Duodenal mucosa (tissue), 2 donors: ENCODE data around the gene GJD2.

Source experiments
- H3K27ac ChIP-seq: one replicate; pipeline ENCODE4 v1.7.0; 2013; ENCODE audit warnings: low read depth, low read length
- H3K27me3 ChIP-seq, 2 donors: one replicate each; pipeline ENCODE4 v1.7.0; 2013; ENCODE audit warnings: low read length in 2 of 2, control low read depth in 1 of 2; ENCODE audit not compliant: insufficient read depth in 2 of 2, control insufficient read depth in 1 of 2
- H3K36me3 ChIP-seq, 2 donors: one replicate each; pipeline ENCODE4 v1.7.0; 2013; ENCODE audit warnings: low read length in 2 of 2, control low read depth in 1 of 2; ENCODE audit not compliant: insufficient read depth in 2 of 2, control insufficient read depth in 1 of 2
- H3K4me1 ChIP-seq, 2 donors: one replicate each; pipeline ENCODE4 v1.7.0; 2013; ENCODE audit warnings: low read length in 2 of 2, control low read depth in 1 of 2; ENCODE audit not compliant: insufficient read depth in 2 of 2, control insufficient read depth in 1 of 2
- H3K4me3 ChIP-seq, 2 donors: one replicate each; pipeline ENCODE4 v1.7.0; 2013; ENCODE audit warnings: low read length in 2 of 2, low read depth in 1 of 2
- H3K9ac ChIP-seq, 2 donors: one replicate each; pipeline ENCODE4 v1.7.0; 2013; ENCODE audit warnings: low read length in 2 of 2, low read depth in 1 of 2
- H3K9me3 ChIP-seq, 2 donors: one replicate each; pipeline ENCODE4 v1.7.0; 2013; ENCODE audit warnings: low read length in 2 of 2, control low read depth in 1 of 2; ENCODE audit not compliant: control insufficient read depth in 1 of 2

The GJD2 gene

DNA sequence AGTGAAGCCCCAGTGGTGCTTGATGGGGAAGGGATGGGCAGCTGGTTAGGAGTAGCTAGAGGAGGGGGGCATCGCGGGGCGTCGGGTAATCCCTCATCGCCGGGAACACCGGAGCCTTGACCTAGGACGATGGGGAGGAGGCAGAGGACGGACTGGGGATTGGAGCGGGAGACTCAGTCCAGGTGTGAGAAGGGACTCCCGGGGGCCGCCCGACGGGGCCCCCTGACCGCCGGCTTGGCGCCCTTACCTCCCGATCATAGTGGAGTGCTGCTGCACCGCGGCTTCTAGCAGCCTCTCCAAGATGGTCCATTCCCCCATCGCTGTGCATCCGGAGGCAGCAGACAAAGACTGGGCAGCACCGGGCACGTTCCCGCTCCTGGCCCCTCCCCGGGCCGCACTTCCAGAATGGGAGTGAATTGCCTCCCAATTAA, 612 bp downstream of the GJD2 start:
- Histone ChIP-seq H3K9ac (no peak overlapping the region), H3K27me3 (peaks cover 23 to 28% of the 10 kb centered on the region in 2 donors), H3K4me3 (no peak overlapping the region), H3K27ac (no peak overlapping the region), H3K4me1 (no peaks in the 10 kb centered on the region), H3K36me3 (no peaks in the 10 kb centered on the region), H3K9me3 (no peaks in the 10 kb centered on the region)

DNA sequence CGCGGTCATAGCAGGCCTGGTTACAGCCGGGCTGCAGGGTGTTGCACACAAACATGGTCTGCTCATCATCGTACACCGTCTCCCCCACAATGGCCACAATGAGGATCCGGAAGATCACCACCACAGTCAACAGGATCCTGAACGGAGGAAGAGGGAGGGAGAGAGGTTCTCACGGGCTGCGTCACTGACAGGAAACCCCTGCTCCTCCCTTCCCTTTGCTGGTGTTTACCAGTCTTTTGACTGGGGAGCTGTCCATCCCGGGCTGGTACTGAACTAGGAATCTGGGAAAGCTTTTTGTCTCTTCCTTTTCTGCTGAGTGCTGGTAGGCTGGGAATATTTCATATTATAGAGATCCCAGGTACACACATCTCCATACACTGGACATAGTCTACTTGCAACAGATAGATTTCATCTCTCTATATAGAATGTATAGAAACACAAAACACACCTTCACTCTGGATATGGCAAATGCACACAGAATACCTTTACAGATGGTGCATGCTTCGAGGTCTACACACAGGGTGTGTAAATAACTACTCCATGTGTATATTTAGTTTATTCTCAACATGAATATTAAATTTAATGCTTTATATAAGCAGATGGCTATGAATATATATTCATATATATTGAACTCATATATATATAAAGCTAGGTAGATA, 1.4 kb downstream of the GJD2 start:
- Histone ChIP-seq H3K36me3 (no peaks in the 10 kb centered on the region), H3K9ac (no peak overlapping the region), H3K9me3 (no peaks in the 10 kb centered on the region), H3K4me1 (no peaks in the 10 kb centered on the region), H3K4me3 (no peak overlapping the region), H3K27me3 (peaks cover 23 to 28% of the 10 kb centered on the region in 2 donors), H3K27ac (no peak overlapping the region)

DNA sequence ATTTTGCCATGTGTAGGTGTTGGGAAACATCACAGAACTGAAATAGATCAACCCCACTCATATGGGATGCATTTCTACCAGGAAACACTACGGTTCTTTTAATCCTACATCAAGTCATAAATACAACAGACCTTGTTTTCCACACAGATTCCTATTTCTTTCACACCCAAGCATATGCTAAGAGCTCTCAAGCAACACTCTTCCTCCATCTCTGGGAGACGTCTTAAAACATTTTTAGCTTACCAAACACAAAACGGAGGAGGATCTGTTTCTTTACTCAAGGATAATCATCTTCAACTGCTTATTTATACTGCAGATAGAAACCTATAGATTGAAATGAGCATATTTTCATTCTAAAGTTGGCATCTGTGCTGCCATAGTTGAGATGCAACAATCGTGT, 5.1 kb downstream of the GJD2 start:
- no peaks in the 10 kb centered on the region for H3K36me3 ChIP-seq

DNA sequence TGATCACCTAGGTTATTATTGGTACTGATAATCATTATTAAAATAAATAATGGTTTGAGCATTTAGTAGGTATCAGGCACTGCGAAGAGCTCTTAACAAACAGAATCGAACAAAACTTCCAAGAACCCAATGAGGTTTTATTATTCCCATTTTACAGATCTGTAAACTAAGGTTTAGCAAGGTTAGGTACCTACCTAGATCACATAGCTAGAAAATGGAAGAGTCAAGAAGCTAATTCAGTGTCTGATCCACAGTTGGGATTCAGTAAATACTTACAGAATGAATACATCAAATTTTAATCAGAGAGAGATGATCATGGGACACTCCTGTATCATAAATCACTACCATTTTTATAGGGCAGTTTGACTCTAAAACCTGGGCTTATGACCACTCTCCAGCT, 15.5 kb downstream of the GJD2 start:
- Histone ChIP-seq H3K9ac (no peak overlapping the region), H3K36me3 (no peaks in the 10 kb centered on the region), H3K27me3 (no peaks in the 10 kb centered on the region), H3K9me3 (no peaks in the 10 kb centered on the region), H3K4me3 (no peak overlapping the region), H3K4me1 (no peaks in the 10 kb centered on the region), H3K27ac (no peak overlapping the region)

More for the DNA sequence above, 5.1 kb downstream of the GJD2 start:
- H3K9ac ChIP-seq = no peak overlapping the region
- H3K4me1 ChIP-seq = no peaks in the 10 kb centered on the region
- H3K27ac ChIP-seq = no peak overlapping the region
- peaks cover 8 to 15% of the 10 kb centered on the region in 2 donors for H3K27me3 ChIP-seq
- H3K9me3 ChIP-seq = no peaks in the 10 kb centered on the region
- H3K4me3 ChIP-seq = no peak overlapping the region

DNA sequence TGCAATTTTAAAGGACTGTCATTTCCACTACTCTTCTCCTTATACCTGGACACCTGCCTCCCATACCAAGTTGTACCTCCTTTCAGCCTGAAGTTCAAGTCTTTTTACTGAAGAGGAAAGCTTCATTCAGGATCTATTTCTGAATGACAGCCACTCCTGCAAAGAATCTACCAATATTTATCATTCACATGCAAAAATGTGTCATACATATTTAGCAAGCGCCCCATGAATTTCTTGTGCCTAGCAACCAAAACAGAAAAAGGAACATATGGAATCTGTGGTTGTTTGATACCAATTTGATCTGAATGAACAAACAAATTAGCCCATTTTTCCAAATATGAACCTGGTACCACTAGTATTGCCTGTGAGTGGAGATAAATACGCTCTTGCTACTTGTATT, 16.8 kb downstream of the GJD2 start:
- no peaks in the 10 kb centered on the region for H3K36me3 ChIP-seq
- no peak overlapping the region for H3K4me3 ChIP-seq
- no peaks in the 10 kb centered on the region for H3K27me3 ChIP-seq
- no peak overlapping the region for H3K9ac ChIP-seq
- H3K4me1 ChIP-seq = no peaks in the 10 kb centered on the region
- H3K27ac ChIP-seq = no peak overlapping the region
- H3K9me3 ChIP-seq = no peaks in the 10 kb centered on the region

DNA sequence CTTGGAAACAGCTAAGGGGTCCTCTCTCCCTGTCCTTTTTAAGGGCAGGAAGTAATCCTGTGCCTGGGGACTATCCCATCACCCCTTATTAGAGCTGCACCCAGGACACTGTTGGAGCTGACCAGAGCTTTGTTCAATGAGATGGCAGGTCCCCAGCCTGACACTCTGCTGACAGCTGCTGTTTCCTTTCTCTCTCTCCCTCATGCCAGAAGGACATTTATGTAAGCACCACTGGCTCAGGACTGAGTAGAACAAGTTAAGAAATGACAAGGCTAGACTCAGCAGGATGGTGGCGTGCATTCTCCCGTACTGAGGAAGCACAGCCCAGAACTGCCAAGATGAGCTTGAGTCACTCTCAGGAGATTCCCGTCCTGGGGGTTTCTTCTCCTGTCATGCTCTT, 17.3 kb downstream of the GJD2 start:
- Histone ChIP-seq H3K4me3 (no peak overlapping the region), H3K9ac (no peak overlapping the region), H3K27ac (no peak overlapping the region), H3K9me3 (no peaks in the 10 kb centered on the region), H3K36me3 (no peaks in the 10 kb centered on the region), H3K27me3 (no peaks in the 10 kb centered on the region), H3K4me1 (no peaks in the 10 kb centered on the region)

DNA sequence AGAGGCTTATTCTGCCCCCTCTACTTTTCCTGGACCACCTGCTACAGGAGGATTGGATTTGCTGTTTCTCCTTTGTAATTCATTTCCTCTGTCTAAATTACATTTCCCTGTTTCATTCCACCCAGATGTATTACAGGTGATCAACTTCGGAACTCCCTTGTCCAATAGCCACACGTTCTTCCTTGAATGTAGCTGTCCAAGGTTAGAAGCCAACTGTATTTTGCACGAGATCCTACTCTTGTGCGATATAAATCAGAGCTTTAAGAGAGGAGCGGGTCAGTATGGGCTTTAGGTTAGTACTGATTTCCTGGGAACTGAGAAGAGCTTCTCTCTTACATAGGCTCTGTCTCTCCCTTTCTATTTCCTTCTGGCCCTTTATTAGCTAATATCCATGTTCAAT, 20.5 kb downstream of the GJD2 start:
- Histone ChIP-seq H3K9ac (no peak overlapping the region), H3K9me3 (no peaks in the 10 kb centered on the region), H3K36me3 (no peaks in the 10 kb centered on the region), H3K27me3 (no peaks in the 10 kb centered on the region), H3K4me3 (no peak overlapping the region), H3K27ac (no peak overlapping the region), H3K4me1 (no peaks in the 10 kb centered on the region)

DNA sequence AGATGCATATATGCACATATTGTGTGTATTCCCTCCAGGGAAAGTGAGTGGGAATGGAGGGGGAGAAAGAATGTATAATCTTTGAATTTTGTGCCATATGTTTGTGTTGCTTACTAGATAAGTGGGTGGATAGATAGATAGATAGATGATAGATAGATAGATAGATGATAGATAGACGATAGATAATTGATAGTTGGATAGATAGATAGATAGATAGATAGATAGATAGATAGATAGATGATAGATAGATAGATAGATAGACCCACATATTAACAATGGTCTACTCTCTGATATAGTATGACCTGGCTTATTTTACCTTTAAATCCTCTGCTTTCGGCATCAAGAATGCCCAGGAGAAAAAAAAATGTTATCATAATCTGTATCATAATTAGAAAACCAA, 21.2 kb downstream of the GJD2 start:
- H3K27me3 ChIP-seq = no peaks in the 10 kb centered on the region
- no peaks in the 10 kb centered on the region for H3K4me1 ChIP-seq
- H3K9me3 ChIP-seq = no peaks in the 10 kb centered on the region
- H3K36me3 ChIP-seq = no peaks in the 10 kb centered on the region
- H3K9ac ChIP-seq = no peak overlapping the region
- H3K4me3 ChIP-seq = no peak overlapping the region
- no peak overlapping the region for H3K27ac ChIP-seq

DNA sequence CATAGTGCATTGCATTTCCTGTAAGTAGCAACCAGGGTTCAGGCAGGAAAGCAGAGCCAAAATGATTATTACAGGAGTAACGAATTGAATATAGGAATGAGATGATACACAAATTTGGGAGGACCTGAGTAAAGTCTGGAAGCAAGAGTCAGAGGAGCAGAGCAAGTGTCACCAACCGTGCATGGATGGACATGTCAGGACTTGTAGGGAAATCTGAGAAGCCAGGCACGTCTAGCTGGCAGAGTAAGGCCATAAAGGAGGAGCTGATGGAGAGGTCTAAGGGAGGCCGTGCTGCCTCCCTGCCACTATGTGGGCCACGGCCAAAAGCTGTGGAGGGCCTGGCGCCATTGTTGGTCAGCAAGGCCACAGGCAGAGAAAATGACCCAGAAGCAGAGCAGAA, 22.4 kb downstream of the GJD2 start:
- Histone ChIP-seq H3K27ac (no peak overlapping the region), H3K9me3 (no peaks in the 10 kb centered on the region), H3K36me3 (no peaks in the 10 kb centered on the region), H3K27me3 (no peaks in the 10 kb centered on the region), H3K4me1 (no peaks in the 10 kb centered on the region), H3K4me3 (no peak overlapping the region), H3K9ac (no peak overlapping the region)

DNA sequence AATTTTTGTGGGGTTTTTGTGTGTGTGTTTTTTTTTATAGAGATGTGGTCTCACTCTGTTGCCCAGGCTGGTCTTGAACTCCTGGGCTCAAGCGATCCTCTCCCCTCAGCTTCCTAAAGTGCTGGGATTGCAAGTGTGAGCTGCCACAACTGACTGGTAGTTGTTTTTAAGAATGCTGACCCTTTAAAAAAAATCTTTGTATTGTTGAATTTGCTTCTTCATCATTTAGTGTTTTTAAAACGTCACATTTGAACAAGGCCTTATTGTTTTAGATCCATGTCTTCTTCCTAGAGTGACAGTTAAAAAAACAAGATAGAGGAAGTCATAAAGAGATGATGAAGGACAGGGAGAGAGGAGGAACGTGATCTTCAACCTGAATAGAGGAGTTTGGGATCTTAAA, 24.1 kb downstream of the GJD2 start:
- no peaks in the 10 kb centered on the region for H3K9me3 ChIP-seq
- no peaks in the 10 kb centered on the region for H3K27me3 ChIP-seq
- no peaks in the 10 kb centered on the region for H3K36me3 ChIP-seq
- H3K4me1 ChIP-seq = no peaks in the 10 kb centered on the region
- no peak overlapping the region for H3K27ac ChIP-seq
- H3K4me3 ChIP-seq = no peak overlapping the region
- H3K9ac ChIP-seq = no peak overlapping the region

DNA sequence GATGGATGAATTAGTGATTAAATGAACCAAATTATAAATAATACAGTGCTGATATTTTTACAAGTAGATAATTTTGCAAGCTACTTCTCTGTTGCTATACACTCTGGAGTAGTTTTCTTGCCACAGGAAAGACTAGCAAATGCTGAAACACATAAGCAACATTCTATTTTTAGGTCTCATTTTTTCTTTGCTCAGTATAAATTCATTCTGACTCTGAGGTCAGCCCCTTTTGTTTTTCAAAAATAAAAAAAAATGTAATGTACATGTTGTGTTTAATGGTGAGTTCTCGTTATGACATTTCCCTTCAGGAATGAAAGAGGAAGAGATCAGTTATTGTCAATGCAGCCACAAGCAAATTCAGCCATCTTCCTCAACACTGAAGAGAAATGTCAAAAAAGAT, 24.9 kb downstream of the GJD2 start:
- no peak overlapping the region for H3K9ac ChIP-seq
- no peaks in the 10 kb centered on the region for H3K36me3 ChIP-seq
- H3K27ac ChIP-seq = no peak overlapping the region
- H3K4me1 ChIP-seq = no peaks in the 10 kb centered on the region
- no peaks in the 10 kb centered on the region for H3K9me3 ChIP-seq
- no peaks in the 10 kb centered on the region for H3K27me3 ChIP-seq
- no peak overlapping the region for H3K4me3 ChIP-seq
